Measurements from ENCODE around the gene WDR47. TPM values are rescaled to one million over a fixed set of nuclear protein-coding genes. Genes with fewer than 3 reads are reported as not detected.
A peak's percentile ranks its signal among the peaks of the same experiment; 100 is the strongest.
"Not testable (repeated sequence)": the region's sequence is repeated elsewhere in the genome, so short reads cannot be mapped to it uniquely, and the experiment has no call there.

WDR47 gene
- total and polyA plus RNA-seq, 7 experiments from 2014 or later: 3.9 to 15.4 (median 12.1) TPM

DNA sequence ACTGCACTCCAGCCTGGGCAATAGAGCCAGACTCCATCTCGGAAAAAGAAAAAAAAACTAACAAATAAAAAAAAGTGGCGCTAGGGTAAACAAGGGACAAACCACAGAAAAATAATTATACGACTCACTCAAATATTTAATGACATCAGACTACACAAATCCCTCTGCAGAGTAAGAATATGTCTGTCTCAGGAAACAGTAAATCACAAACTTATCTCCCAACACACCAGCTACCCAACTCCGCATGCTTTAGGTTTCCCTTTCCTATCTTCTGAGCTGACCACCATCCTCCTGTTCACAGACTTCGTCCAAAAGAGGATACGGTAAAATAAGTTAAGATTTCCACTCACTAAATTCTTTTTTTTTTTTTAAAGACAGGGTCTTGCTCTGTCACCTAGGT is 16.2 kb downstream of the WDR47 start:
- intact Hi-C loops (cut with micrococcal nuclease): loop anchor here in 1 of 2 donors (2.0 kb wide), 1 partner anchor 87 kb away; a partner anchor contains a TSS
- Mint-ChIP-seq H3K27me3 (no peaks in the 10 kb centered on the region), H3K27ac (peak overlapping the region in 1 of 9 donors; percentile 25), H3K9me3 (no peaks in the 10 kb centered on the region), H3K36me3 (peaks cover 0 to 14% (median 4%) of the 10 kb centered on the region in 5 donors), H3K4me1 (peaks cover 0 to 4% (median 0%) of the 10 kb centered on the region in 7 donors), H3K4me3 (no peak overlapping the region)
- Histone ChIP-seq H3K4me1 (ENCODE audit: control insufficient read depth in 2 of 2, insufficient read depth in 2 of 2, low read length in 2 of 2) (no peaks in the 10 kb centered on the region), H3K27me3 (ENCODE audit: control insufficient read depth in 2 of 2, insufficient read depth in 2 of 2, low read length in 2 of 2) (no peaks in the 10 kb centered on the region), H3K36me3 (ENCODE audit: control insufficient read depth in 2 of 3, insufficient read depth in 3 of 3, low read length in 3 of 3) (no peaks in the 10 kb centered on the region), H3K9me3 (ENCODE audit: control insufficient read depth in 2 of 3, low read length in 3 of 3) (no peaks in the 10 kb centered on the region), H3K4me3 (ENCODE audit: low read length) (no peak overlapping the region), H3K27ac (ENCODE audit: low read depth, low read length) (no peak overlapping the region)
- ChIA-PET POLR2A (no interaction called here), CTCF (no interaction called here)
- DNase-seq: no peak
- no peak for ATAC-seq

- H3K4me3 ChIP-seq (ENCODE audit: low read length): no peak overlapping the region
- Mint-ChIP-seq H3K4me1 (peaks cover 0 to 4% (median 0%) of the 10 kb centered on the region in 7 donors), H3K27ac (no peak overlapping the region), H3K4me3 (no peak overlapping the region), H3K9me3 (no peaks in the 10 kb centered on the region), H3K27me3 (no peaks in the 10 kb centered on the region), H3K36me3 (peaks cover 0 to 17% (median 9%) of the 10 kb centered on the region in 5 donors)
- H3K27me3 ChIP-seq (ENCODE audit: control insufficient read depth in 2 of 2, insufficient read depth in 2 of 2, low read length in 2 of 2): no peaks in the 10 kb centered on the region
- no peaks in the 10 kb centered on the region for H3K9me3 ChIP-seq (ENCODE audit: control insufficient read depth in 2 of 3, low read length in 3 of 3)
- no peaks in the 10 kb centered on the region for H3K36me3 ChIP-seq (ENCODE audit: control insufficient read depth in 2 of 3, insufficient read depth in 3 of 3, low read length in 3 of 3)
- H3K4me1 ChIP-seq (ENCODE audit: control insufficient read depth in 2 of 2, insufficient read depth in 2 of 2, low read length in 2 of 2): no peaks in the 10 kb centered on the region
- POLR2A ChIA-PET: interaction anchor here (0.7 to 1.0 kb wide), 2 partner anchors 52 to 154 kb away, joined by 3 read pairs; partner anchors contain the start of gene TAF13
- no peak overlapping the region for H3K27ac ChIP-seq (ENCODE audit: low read depth, low read length)
- DNase-seq (no peak), ATAC-seq (no peak)
- intact Hi-C loops (cut with micrococcal nuclease): no loop called here
- CTCF ChIA-PET: no interaction called here
Measured at GRCh38 chr1:109024646-109025045, 17.3 kb downstream of the WDR47 start.

DNA sequence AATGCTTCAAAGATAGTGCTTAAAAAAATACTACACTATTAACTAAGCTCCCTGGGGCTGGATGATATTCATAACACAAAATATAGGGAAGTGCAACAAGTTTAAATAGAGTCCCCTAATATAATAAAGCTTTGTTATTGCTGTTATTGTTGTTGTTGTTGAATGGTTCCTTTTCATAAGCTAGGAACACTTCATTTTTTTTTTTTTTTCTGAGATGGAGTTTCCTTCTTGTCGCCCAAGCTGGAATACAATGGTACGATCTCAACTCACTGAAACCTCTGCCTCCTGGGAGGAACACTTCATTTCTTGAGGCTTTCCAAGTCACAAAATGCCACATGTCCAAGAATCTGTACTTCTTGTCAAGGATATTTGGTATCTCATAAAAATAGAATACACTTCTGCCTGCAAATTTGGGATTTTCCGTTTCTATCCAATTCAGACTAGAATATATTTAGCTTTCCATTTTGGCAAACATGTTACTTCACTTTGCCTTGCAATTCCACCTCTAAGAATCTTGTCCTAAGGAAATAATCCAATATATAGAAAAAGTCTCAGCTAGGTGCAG is 21.1 kb downstream of the WDR47 start:
- no peaks in the 10 kb centered on the region for H3K9me3 ChIP-seq (ENCODE audit: control insufficient read depth in 2 of 3, low read length in 3 of 3)
- Mint-ChIP-seq H3K36me3 (peaks cover 12 to 37% (median 27%) of the 10 kb centered on the region in 5 donors), H3K4me1 (peaks cover 0 to 4% (median 0%) of the 10 kb centered on the region in 7 donors), H3K4me3 (no peak overlapping the region), H3K27ac (no peak overlapping the region), H3K27me3 (no peaks in the 10 kb centered on the region), H3K9me3 (peaks cover 0 to 15% (median 0%) of the 10 kb centered on the region in 11 donors)
- H3K36me3 ChIP-seq (ENCODE audit: control insufficient read depth in 2 of 3, insufficient read depth in 3 of 3, low read length in 3 of 3): peaks cover 0 to 8% (median 0%) of the 10 kb centered on the region in 3 experiments
- H3K27ac ChIP-seq (ENCODE audit: low read depth, low read length): no peak overlapping the region
- ChIA-PET POLR2A (no interaction called here), CTCF (no interaction called here)
- ATAC-seq (no peak), DNase-seq (no peak)
- no peaks in the 10 kb centered on the region for H3K27me3 ChIP-seq (ENCODE audit: control insufficient read depth in 2 of 2, insufficient read depth in 2 of 2, low read length in 2 of 2)
- no peak overlapping the region for H3K4me3 ChIP-seq (ENCODE audit: low read length)
- intact Hi-C loops (cut with micrococcal nuclease): no loop called here
- H3K4me1 ChIP-seq (ENCODE audit: control insufficient read depth in 2 of 2, insufficient read depth in 2 of 2, low read length in 2 of 2): no peaks in the 10 kb centered on the region

DNA sequence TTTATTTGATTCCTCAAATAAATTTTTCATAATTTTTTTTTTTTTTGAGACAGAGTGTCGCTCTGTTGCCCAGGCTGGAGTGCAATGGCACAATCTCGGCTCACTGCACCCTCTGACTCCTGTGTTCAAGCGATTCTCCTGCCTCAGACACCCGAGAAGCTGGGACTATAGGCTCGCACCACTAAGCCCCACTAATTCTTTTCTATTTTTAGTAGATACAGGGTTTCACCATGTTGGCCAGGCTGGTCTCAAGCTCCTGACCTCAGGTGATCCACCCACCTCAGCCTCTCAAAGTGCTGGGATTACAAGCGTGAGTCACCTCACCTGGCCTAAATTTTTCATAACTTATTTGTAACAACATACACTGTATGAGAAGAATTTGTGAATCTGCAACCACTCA is 24.2 kb downstream of the WDR47 start:
- peaks cover 0 to 16% (median 3%) of the 10 kb centered on the region in 3 experiments for H3K36me3 ChIP-seq (ENCODE audit: control insufficient read depth in 2 of 3, insufficient read depth in 3 of 3, low read length in 3 of 3)
- intact Hi-C loops (cut with micrococcal nuclease); H3K4me3 Mint-ChIP-seq; H3K27ac Mint-ChIP-seq; H3K4me1 ChIP-seq (ENCODE audit: control insufficient read depth in 2 of 2, insufficient read depth in 2 of 2, low read length in 2 of 2); H3K9me3 ChIP-seq (ENCODE audit: control insufficient read depth in 2 of 3, low read length in 3 of 3); H3K27me3 ChIP-seq (ENCODE audit: control insufficient read depth in 2 of 2, insufficient read depth in 2 of 2, low read length in 2 of 2); H3K4me3 ChIP-seq (ENCODE audit: low read length); ATAC-seq; H3K27me3 Mint-ChIP-seq; DNase-seq; H3K4me1 Mint-ChIP-seq; H3K27ac ChIP-seq (ENCODE audit: low read depth, low read length); POLR2A ChIA-PET: not testable (repeated sequence)
- CTCF ChIA-PET: interaction anchor here (0.7 kb wide), 1 partner anchor 33 kb away, joined by 3 read pairs; no protein-coding TSS in a partner anchor
- peaks cover 0 to 15% (median 0%) of the 10 kb centered on the region in 11 donors for H3K9me3 Mint-ChIP-seq
- peaks cover 12 to 45% (median 32%) of the 10 kb centered on the region in 5 donors for H3K36me3 Mint-ChIP-seq

- H3K27me3 Mint-ChIP-seq: no peaks in the 10 kb centered on the region
- H3K9me3 Mint-ChIP-seq: peaks cover 0 to 15% (median 0%) of the 10 kb centered on the region in 11 donors
- H3K4me3 Mint-ChIP-seq: no peak overlapping the region
- Histone ChIP-seq H3K27ac (ENCODE audit: low read depth, low read length) (no peak overlapping the region), H3K9me3 (ENCODE audit: control insufficient read depth in 2 of 3, low read length in 3 of 3) (no peaks in the 10 kb centered on the region), H3K4me1 (ENCODE audit: control insufficient read depth in 2 of 2, insufficient read depth in 2 of 2, low read length in 2 of 2) (no peaks in the 10 kb centered on the region), H3K36me3 (ENCODE audit: control insufficient read depth in 2 of 3, insufficient read depth in 3 of 3, low read length in 3 of 3) (peaks cover 0 to 18% (median 4%) of the 10 kb centered on the region in 3 experiments), H3K27me3 (ENCODE audit: control insufficient read depth in 2 of 2, insufficient read depth in 2 of 2, low read length in 2 of 2) (no peaks in the 10 kb centered on the region), H3K4me3 (ENCODE audit: low read length) (no peak overlapping the region)
- intact Hi-C loops (cut with micrococcal nuclease): no loop called here
- ATAC-seq (no peak), DNase-seq (no peak)
- no peaks in the 10 kb centered on the region for H3K4me1 Mint-ChIP-seq
- H3K27ac Mint-ChIP-seq: no peak overlapping the region
- peaks cover 12 to 43% (median 32%) of the 10 kb centered on the region in 5 donors for H3K36me3 Mint-ChIP-seq
- POLR2A ChIA-PET: no interaction called here
- CTCF ChIA-PET: no interaction called here
Measured at GRCh38 chr1:109017134-109017533, 24.8 kb downstream of the WDR47 start.

DNA sequence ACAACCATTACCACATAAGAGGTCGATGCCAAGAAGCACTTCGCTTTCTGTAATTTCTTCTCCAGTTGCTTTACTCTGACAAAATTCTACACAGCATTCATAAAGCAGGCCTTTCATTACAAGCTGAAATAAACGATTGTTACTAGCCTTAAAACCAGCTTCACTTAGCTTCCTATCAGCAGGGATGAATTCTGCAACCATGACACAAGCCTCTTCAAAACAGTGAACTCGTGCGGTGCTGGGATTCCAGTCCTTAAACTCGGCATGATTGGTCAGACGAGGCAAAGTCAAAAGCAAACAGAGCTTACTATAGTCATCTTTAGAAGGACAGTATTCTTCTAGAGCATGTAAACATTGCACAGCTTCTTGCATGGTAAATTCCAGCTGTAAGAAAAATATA is 30.6 kb downstream of the WDR47 start:
- Mint-ChIP-seq H3K27ac (no peak overlapping the region), H3K4me1 (no peaks in the 10 kb centered on the region), H3K36me3 (peaks cover 4 to 31% (median 18%) of the 10 kb centered on the region in 5 donors), H3K27me3 (no peaks in the 10 kb centered on the region), H3K4me3 (no peak overlapping the region), H3K9me3 (peaks cover 0 to 4% (median 0%) of the 10 kb centered on the region in 11 donors)
- Histone ChIP-seq H3K9me3 (ENCODE audit: control insufficient read depth in 2 of 3, low read length in 3 of 3) (no peaks in the 10 kb centered on the region), H3K27me3 (ENCODE audit: control insufficient read depth in 2 of 2, insufficient read depth in 2 of 2, low read length in 2 of 2) (no peaks in the 10 kb centered on the region), H3K4me3 (ENCODE audit: low read length) (no peak overlapping the region), H3K27ac (ENCODE audit: low read depth, low read length) (no peak overlapping the region), H3K36me3 (ENCODE audit: control insufficient read depth in 2 of 3, insufficient read depth in 3 of 3, low read length in 3 of 3) (peaks cover 0 to 31% (median 4%) of the 10 kb centered on the region in 3 experiments), H3K4me1 (ENCODE audit: control insufficient read depth in 2 of 2, insufficient read depth in 2 of 2, low read length in 2 of 2) (no peaks in the 10 kb centered on the region)
- ChIA-PET CTCF (no interaction called here), POLR2A (no interaction called here)
- ATAC-seq: no peak
- DNase-seq: no peak
- intact Hi-C loops (cut with micrococcal nuclease): no loop called here

GRCh38 chr1:108996622-108997021 is 45.3 kb downstream of the WDR47 start:
- H3K4me3 Mint-ChIP-seq; H3K4me1 Mint-ChIP-seq; CTCF ChIA-PET; H3K27ac ChIP-seq (ENCODE audit: low read depth, low read length); H3K27me3 Mint-ChIP-seq; ATAC-seq; intact Hi-C loops (cut with micrococcal nuclease); H3K27ac Mint-ChIP-seq; H3K9me3 ChIP-seq (ENCODE audit: control insufficient read depth in 2 of 3, low read length in 3 of 3); H3K4me3 ChIP-seq (ENCODE audit: low read length); POLR2A ChIA-PET; DNase-seq; H3K4me1 ChIP-seq (ENCODE audit: control insufficient read depth in 2 of 2, insufficient read depth in 2 of 2, low read length in 2 of 2); H3K27me3 ChIP-seq (ENCODE audit: control insufficient read depth in 2 of 2, insufficient read depth in 2 of 2, low read length in 2 of 2): not testable (repeated sequence)
- Mint-ChIP-seq H3K9me3 (peaks cover 2 to 14% (median 8%) of the 10 kb centered on the region in 11 donors), H3K36me3 (peaks cover 6 to 56% (median 44%) of the 10 kb centered on the region in 5 donors)
- H3K36me3 ChIP-seq (ENCODE audit: control insufficient read depth in 2 of 3, insufficient read depth in 3 of 3, low read length in 3 of 3): peaks cover 9 to 21% (median 18%) of the 10 kb centered on the region in 3 experiments
